Measurements from ENCODE around the gene CTSA. TPM values are rescaled to one million over a fixed set of nuclear protein-coding genes. Genes with fewer than 3 reads are reported as not detected.

CTSA gene
- total and polyA plus RNA-seq, 9 of the 15 experiments (the other 6 are each of a cell fraction or from before 2014, with no cell fraction given): 8.8 to 61.7 (median 28.3) TPM

GRCh38 chr20:45850926-45851325 is 40.2 kb upstream of the CTSA start (continued):
- TF ChIP-seq ZKSCAN8 (CRISPR knock-in tag; IDR thresholded peaks at IDR 0.05) (no peak), PHB (CRISPR knock-in tag; IDR thresholded peaks at IDR 0.05) (no peak), ZNF589 (CRISPR knock-in tag; IDR thresholded peaks at IDR 0.05; ENCODE audit: low read depth) (no peak), TCF7L2 (IDR thresholded peaks at IDR 0.05; ENCODE audit: low read depth, low read length) (no peak), GMEB1 (CRISPR knock-in tag; IDR thresholded peaks at IDR 0.05) (no peak), ZNF41 (CRISPR knock-in tag; conservative IDR thresholded peaks at IDR 0.05) (no peak), TEAD4 (IDR thresholded peaks at IDR 0.05; ENCODE audit: low read length) (peak; percentile 56; the same call in 1 of the 2 replicates), TEAD4 (CRISPR knock-in tag; IDR thresholded peaks at IDR 0.05; ENCODE audit: borderline replicate concordance) (no peak), CLOCK (CRISPR knock-in tag; IDR thresholded peaks at IDR 0.05; ENCODE audit: borderline replicate concordance) (no peak), CEBPZ (IDR thresholded peaks at IDR 0.05; ENCODE audit: borderline replicate concordance, low read depth, low read length) (no peak), ZNF699 (CRISPR knock-in tag; IDR thresholded peaks at IDR 0.05; ENCODE audit: insufficient replicate concordance) (no peak), HBP1 (CRISPR knock-in tag; IDR thresholded peaks at IDR 0.05) (no peak), ZNF696 (CRISPR knock-in tag; conservative IDR thresholded peaks at IDR 0.05) (no peak), RNF2 (IDR thresholded peaks at IDR 0.05) (no peak), PHF21A (IDR thresholded peaks at IDR 0.05; ENCODE audit: borderline replicate concordance, low read depth) (no peak), NR2C2 (CRISPR knock-in tag; IDR thresholded peaks at IDR 0.05) (no peak), NR2C2 (tag; IDR thresholded peaks at IDR 0.05) (0 out of 2 replicates have a peak, but pooled peaks have one; percentile 26), ZNF511 (CRISPR knock-in tag; IDR thresholded peaks at IDR 0.05) (no peak), NFIC (IDR thresholded peaks at IDR 0.05) (peak; percentile 47; the same call in 1 of the 2 replicates), MXI1 (IDR thresholded peaks at IDR 0.05; ENCODE audit: low read depth, low read length) (no peak), ZNF324 (CRISPR knock-in tag; IDR thresholded peaks at IDR 0.05) (no peak)

Measured in K562 (cell line).